Iris pigment epithelial cell (primary cell): Measurements from ENCODE around the gene COPB2.

Experiments used
- DNase-seq: peaks from one replicate; pipeline ENCODE4 v3.0.0-alpha.2; 2011; ENCODE audit warnings: low read depth

The COPB2 gene

GRCh38 chr3:139327861-139328260 is 61.6 kb downstream of the COPB2 start:
- DNase-seq = no peak

DNA sequence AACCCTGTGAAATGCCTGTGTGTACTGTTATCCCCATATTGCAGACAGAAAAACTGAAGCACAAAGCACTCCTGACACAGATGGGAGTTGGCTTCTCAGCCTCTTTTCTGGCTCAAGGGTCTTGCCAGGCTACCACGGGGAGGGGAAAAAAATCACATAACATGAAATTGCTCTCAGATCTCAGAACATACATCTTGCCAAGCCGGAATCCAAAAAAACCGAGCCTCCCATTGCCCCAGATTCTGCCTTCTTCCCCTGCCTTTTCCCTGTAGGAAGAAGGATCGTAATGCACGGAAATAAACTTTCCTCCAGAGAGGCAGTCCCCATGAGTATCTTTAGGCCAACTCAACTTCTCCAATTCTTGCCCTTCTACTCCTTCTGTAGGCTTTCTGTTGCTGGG is 62.2 kb downstream of the COPB2 start:
- DNase-seq = no peak

DNA sequence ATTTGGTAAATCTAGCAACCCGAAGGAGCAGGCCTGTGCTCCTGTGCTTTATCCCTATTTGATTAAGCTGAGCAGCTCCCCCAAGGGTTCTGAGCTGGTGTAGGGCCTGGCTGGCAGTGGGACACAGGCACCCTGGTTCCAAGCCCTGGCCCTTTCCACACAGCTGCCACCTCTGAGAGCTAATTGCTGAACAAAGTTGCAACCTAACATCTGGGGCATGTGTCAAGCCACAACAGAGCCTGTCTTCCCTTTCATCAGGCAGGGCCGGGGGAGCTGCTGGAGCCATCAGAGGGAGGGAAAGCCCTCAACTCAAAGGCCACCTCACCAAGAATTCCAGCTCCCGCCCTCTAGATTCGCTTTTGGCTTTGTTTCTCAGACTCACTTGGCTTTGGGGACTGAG is 62.7 kb downstream of the COPB2 start:
- DNase-seq = no peak

GRCh38 chr3:139326131-139326530 is 63.3 kb downstream of the COPB2 start:
- DNase-seq = no peak

GRCh38 chr3:139325551-139325950 is 63.9 kb downstream of the COPB2 start:
- DNase-seq = no peak

DNA sequence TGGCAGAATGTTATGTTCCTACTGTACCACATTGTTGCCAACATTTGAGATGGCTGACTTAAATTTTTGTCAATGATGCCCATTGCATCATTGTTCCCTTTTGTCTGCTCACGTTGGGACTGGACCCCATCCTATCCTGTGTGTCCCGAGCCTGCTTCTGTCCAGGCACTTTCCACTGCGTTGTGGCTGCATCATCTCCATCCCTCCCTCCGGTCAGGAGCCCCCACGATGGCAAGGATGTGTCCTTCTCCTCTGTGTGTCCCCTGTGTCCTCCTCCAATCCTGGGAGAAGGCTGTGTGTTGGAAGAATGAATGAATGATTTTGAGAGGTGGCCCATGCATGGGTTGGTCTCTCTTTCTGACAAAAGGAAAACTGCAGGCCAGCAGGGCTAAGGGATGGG is 65.0 kb downstream of the COPB2 start:
- DNase-seq = no peak

DNA sequence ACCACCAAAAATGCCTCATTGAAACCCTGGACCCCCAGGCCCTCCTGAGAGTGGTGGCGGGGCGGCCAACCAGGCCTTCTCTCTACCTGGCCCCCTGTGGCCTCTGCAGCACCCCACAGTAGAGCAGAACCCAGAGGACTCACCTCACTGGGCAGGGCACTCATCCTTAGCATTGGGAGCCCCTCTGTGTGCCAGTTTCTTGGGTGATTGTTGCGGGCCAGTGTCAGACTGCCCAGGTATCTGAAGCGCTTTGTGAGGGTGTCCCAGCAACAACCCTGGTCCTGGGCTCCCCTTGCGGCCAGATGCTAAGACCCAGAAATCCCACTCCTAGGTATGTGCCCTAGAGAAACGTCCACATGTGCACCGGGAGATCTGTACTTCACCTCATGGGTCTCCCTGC is 66.3 kb downstream of the COPB2 start:
- no peak for DNase-seq

GRCh38 chr3:139322346-139322745 is 67.1 kb downstream of the COPB2 start:
- DNase-seq = no peak

DNA sequence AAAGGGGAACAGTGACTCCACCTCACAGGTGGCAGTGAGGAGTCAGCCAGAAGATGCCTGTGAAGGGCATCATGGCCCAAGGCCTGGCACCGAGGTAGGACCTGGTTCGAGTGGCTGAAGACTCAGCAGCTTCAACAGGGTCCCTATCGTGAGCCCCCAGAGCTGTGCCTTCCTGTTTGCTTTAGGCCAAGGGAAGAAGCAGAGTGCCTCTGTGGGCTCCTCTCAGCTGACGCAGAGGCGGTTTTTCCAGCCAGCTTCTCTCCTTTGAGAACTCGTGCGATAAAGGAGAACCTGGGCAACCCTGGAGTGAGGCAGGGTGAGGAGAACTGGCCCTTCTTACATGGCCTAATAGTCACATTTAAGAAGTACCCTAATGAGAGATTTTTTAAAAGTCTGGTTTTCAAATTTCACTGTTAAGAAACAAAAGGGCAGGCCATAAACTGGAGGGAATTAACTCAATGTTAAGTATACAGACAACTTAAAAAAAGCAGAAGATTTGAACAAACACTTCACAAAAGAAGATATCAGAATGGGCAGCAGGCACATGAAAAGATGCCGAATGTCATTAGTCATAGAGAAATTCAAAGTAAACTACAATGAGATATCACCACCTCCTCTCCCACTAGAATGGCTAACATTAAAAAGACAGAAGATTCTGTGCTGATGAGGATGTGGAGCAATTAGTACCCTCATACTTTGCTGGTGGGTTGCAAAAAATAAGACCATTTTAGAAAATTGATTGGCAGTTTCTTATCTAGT is 68.7 kb downstream of the COPB2 start:
- DNase-seq = no peak

GRCh38 chr3:139319428-139320402 is 69.7 kb downstream of the COPB2 start:
- DNase-seq = no peak

DNA sequence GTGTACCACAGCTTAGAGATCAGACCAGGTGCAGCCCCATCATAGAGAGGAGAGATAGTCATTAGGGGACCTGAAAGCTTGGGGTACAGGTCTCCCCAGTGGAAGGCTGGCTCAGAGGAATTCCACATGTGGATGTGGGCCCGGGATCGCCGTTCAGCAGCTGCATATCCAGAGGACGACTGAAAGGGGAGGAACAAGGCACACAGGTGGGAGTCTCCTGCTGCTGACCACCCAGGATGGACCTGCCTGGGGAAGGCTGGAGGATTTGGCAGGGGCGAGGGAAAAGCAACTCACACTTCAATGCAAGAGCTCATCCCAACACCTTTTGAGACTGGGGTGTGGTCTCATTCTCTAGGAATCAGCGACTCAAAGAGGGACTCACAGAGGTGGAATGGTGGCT is 70.6 kb downstream of the COPB2 start:
- DNase-seq = no peak

GRCh38 chr3:139318431-139318816 is 71.0 kb downstream of the COPB2 start:
- no peak for DNase-seq

DNA sequence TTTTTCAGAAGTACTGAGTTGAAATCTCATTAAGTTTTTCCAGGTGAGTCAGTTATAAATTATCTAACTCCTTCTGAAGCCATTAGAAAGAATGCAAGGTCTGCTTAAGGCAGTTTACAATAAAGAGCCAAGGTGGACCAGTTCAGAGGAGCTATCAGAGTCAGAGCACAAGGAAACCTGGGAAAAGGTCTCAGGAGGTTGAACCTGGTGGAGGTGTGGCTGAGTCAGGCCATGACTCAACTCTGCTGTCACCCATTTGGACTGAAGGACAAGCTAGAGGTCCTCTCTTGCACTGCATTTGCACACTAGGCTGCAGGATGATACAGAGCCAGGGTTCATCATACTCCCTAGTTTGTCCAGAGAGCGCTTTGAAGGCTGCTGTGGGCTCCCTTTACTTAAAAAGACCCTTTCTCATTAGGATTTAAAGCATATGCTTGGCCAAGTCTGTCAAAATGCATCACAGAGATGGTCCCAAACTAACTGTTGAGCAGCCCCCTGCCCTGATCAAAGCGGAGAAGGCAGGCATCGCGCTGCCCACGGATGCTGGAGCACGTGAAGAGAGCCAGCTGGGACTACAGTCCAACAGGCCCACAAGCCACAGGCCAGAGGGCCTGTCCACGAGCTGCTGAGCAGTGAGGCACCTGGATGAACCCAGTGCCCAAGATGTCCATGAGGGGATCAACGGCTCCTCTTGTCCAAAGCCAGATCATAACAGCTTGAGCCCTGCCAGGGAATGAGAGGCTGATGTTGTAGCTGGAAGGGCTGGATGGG is 71.6 kb downstream of the COPB2 start:
- DNase-seq = no peak

DNA sequence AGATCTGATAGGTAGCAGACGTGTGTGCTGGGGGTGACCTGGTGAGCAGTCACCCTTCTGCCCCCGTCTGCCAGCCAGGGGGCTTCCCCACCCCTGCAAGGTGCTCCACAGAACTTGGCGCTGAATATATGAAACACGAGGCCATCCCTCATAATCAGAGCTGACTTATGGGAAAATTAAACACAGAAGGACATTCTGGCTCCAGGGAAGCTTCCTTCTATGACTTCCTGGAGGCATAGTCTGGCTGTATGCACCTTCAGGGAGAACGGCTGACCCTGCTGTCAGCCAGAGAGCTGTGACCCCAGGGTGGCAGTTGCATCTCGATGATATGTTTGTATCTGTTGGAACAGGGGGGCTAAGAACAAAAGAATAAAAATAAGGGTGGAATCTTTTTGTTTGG is 72.2 kb downstream of the COPB2 start:
- no peak for DNase-seq

GRCh38 chr3:139313921-139314320 is 75.5 kb downstream of the COPB2 start:
- DNase-seq = no peak

GRCh38 chr3:139312959-139313358 is 76.5 kb downstream of the COPB2 start:
- DNase-seq = peak; percentile 78

GRCh38 chr3:139312416-139312815 is 77.0 kb downstream of the COPB2 start:
- DNase-seq = no peak

- no peak for DNase-seq
These were observed 77.9 kb downstream of the COPB2 start for GRCh38 chr3:139311557-139311956.

GRCh38 chr3:139310474-139310933 is 78.9 kb downstream of the COPB2 start:
- peak; percentile 77 for DNase-seq

DNA sequence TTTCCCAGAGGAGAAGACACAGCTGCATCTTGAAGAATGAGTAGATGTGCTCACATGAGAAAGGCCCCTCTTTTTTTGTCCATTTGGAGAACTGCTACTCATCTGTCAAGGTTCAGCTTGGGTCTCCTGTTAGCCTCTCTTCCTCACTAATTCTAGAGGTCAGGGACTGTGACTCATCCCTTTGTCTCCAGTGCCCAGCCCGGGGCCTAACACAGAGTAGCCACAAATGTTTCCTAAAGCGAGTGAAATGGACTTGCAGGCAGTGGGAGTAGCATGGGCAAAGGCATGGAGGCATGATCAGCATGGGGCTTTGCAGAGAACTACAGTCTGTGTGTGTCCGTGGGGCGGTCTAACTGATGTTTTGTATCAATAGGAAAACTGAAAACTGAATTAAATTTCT is 79.6 kb downstream of the COPB2 start:
- DNase-seq = no peak

DNA sequence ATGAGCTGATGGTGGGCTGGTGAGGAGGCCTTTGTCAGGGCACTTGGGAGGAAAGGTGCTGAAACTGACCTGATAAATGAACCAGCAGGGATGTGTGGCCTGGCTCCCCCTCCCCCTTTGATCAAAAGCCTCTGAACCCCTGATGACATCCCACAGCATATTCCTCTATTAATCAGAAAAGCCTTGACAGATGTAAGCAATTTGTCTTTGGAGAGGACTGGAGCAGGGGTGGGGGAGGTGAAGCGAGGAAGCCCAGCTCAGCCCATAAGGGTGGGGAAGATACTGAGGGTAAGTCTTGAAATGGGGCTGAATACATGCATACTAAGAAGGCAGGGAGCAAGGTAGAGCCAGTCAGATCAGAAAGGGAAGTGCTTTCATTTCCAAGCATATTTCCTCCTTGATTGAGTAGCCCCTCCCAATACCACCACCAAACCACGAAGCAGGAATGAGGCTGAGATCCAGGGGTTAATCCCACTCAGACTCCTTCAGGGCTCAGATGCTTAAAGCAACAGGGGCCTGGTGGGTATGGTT is 80.3 kb downstream of the COPB2 start:
- DNase-seq = no peak

DNA sequence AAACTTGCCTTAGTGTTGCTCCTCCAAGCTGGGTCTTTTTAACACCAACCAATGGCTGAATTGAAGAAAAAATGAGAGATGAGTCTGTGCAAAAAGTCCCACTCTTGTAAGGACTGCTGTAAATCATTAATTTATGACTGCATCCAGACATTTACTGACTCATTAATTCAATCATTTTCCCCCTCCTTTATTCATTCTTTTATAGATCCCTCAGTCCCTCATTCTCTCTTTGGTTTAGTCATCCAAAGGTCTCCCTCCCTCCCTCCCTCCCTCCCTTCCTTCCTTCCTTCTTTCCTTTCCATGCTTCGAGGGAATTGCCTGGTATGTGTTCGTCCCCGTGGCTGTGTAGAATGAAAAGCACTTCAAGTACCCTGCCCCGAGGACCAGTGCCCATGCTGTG is 80.9 kb downstream of the COPB2 start:
- DNase-seq = no peak
